Activated naive CD4-positive, alpha-beta T cell treated with anti-CD3 and anti-CD28 coated beads for 36 hours (primary cell): ENCODE measurements around the gene WNK2. TPM values are rescaled to one million over a fixed set of nuclear protein-coding genes. Genes with fewer than 3 reads are reported as not detected.
"Not testable (repeated sequence)": the region's sequence is repeated elsewhere in the genome, so short reads cannot be mapped to it uniquely, and the experiment has no call there.

ENCODE experiments used
- CTCF ChIA-PET: fragments of 350-600 bp; sonication (Branson Sonifier 250); formaldehyde crosslinking; loops from one replicate; lab custom pipeline; 2021; ENCODE audit warnings: antibody characterized with exemption; lab: Charles Lee
- DNase-seq: peaks from one replicate; pipeline ENCODE4 v3.0.0-alpha.2; 2020
- H3K27ac Mint-ChIP-seq: one replicate; pipeline ENCODE4 v1.8.0; 2021; ENCODE audit warnings: mild to moderate bottlenecking, mixed read lengths
- H3K27me3 Mint-ChIP-seq: one replicate; pipeline ENCODE4 v1.8.0; 2021; ENCODE audit warnings: low read depth, mixed read lengths
- H3K36me3 Mint-ChIP-seq: one replicate; pipeline ENCODE4 v1.8.0; 2021; ENCODE audit warnings: low read depth, mixed read lengths
- H3K4me1 Mint-ChIP-seq: one replicate; pipeline ENCODE4 v1.8.0; 2021; ENCODE audit warnings: low read depth, mixed read lengths
- H3K4me3 Mint-ChIP-seq: one replicate; pipeline ENCODE4 v1.8.0; 2021; ENCODE audit warnings: mild to moderate bottlenecking, moderate library complexity, mixed read lengths
- H3K9me3 Mint-ChIP-seq: one replicate; pipeline ENCODE4 v1.8.0; 2021; ENCODE audit warnings: mixed read lengths
- intact Hi-C: fragments of 100-400 bp; cut with micrococcal nuclease; formaldehyde crosslinking; loops from one replicate; pipeline ENCODE4 v1.15.1; 2023
- total RNA-seq, 2 experiments: library from RNA; stranded (reverse); gene quantifications; one replicate each; pipeline ENCODE4 v1.2.3, GENCODE V29; 2021

The WNK2 gene
- total RNA-seq, 2 experiments from 2014 or later, result 5.2 to 5.8 TPM

DNA sequence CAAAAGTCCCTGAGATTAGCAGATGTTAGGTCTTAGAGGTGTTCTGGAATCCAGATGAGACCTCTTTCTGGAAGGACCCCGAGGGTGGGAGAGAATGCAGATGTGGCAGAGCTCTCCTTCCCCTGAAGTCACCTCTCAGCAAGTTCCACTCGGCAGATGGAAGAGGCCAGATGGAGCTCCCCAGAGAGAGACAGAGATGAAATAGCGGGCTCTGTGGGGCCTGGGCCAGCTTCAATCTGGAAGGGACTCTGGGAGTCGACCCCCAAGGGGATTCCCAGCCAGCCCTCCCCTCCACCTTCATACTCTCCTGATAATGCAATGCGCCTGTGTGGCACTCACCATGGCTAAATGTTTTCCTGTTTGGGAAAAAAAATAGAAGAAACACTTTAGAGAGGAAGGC lies 60.2 kb downstream of the WNK2 start:
- H3K36me3 Mint-ChIP-seq, result no peaks in the 10 kb centered on the region

DNA sequence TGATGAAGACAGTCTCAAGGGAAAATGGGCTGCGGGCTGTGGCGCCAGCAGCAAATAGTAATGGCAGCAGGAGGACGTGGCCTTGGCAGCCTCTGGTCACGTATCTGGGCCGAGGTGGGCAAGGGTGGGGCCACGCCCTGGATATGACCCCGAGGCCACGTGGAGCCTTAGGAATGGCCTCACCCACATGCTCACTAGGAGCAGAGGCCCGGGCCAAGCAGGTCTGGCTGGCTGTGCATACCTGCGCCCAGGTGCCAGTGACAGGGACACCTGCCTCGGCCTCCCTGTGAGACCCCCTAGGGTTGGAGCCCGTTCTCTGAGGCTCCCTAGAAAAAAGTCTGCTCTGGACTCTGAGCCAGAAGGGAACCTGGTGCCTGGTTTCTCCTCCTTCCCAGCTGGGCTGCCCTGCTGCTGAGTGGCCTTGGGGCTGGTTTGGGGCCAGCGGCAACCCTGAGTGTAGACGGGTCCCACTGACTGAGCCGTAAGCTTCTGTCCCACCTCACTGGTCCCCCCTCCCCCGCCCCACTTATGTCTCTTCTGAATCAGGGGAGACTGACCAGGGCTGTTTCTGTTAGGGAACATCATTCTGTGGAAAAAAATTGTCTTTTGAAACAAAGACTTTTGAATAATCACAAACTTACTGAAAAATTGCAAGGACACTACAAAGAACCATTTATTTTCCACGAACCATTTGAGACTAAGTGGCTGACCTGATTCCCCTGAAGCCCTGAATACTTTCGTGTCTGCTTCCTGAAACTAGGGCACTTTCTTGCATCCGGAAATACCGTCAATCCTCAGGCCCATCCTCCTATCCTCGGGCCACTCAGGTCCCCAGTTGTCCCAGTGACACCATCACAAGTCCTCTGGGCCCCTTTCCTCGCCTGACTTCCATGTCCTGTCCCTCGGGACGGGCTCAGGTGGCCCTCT lies 60.8 kb downstream of the WNK2 start:
- intact Hi-C loops, result no loop called here
- no peaks in the 10 kb centered on the region for H3K36me3 Mint-ChIP-seq
- H3K4me1 Mint-ChIP-seq, result no peaks in the 10 kb centered on the region
- no peak overlapping the region for H3K4me3 Mint-ChIP-seq
- CTCF ChIA-PET, result no interaction called here
- H3K9me3 Mint-ChIP-seq, result no peaks in the 10 kb centered on the region
- H3K27me3 Mint-ChIP-seq, result no peaks in the 10 kb centered on the region
- no peak for DNase-seq
- H3K27ac Mint-ChIP-seq, result no peak overlapping the region

More for the DNA sequence above, 60.2 kb downstream of the WNK2 start:
- CTCF ChIA-PET, result no interaction called here
- H3K9me3 Mint-ChIP-seq, result no peaks in the 10 kb centered on the region
- H3K4me3 Mint-ChIP-seq, result no peak overlapping the region
- H3K27me3 Mint-ChIP-seq, result no peaks in the 10 kb centered on the region
- H3K27ac Mint-ChIP-seq, result no peak overlapping the region
- intact Hi-C loops, result no loop called here
- no peaks in the 10 kb centered on the region for H3K4me1 Mint-ChIP-seq
- DNase-seq, result no peak

DNA sequence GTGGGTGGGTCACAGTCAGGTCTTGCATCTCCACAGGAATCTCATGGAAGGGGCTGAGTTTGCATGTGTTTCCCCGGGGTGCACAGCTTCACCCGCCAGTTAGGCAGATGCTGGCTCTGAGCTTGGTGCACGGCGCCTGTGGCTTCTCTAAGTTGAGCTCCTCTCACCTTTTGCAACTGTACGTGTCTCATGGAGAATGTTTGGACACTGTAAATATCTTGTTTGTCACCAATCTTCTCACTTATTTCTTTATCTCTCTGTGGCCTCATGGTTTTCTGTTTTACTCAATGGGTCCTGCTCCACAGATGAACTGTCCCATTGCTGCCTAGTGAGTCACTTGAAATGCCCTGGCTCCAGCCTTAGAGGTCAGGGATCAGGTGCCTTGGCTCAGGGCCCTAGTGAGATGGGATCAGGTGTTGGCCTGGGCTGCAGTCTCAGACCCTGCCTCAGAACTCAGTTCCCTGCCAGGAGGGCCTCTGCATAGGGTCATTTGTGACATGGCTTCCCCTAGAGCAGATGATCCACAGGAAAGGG lies 61.6 kb downstream of the WNK2 start:
- CTCF ChIA-PET, result no interaction called here
- Mint-ChIP-seq H3K4me1 (no peaks in the 10 kb centered on the region), H3K27me3 (no peaks in the 10 kb centered on the region), H3K4me3 (no peak overlapping the region), H3K27ac (no peak overlapping the region), H3K36me3 (no peaks in the 10 kb centered on the region), H3K9me3 (no peaks in the 10 kb centered on the region)
- no peak for DNase-seq
- intact Hi-C loops, result no loop called here

DNA sequence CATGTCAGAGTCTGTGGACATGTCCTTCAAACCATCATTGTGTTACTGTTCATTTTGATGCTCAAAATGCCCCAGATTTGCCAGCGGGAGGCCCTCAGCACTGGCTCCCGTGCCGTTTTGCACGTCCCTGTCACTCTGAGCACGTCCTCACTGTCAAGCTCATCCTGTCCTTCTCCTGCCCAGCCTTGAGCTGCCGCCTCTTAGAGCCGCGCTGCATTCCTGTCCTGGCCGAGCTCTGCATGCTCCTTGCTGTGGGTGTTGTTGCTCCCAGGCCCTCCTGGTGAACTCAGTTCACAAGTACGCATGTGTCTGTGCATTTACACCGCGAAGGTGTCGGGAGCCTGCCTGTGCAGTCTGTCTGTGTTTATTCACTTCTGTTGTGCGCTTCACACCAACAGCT lies 62.2 kb downstream of the WNK2 start:
- Mint-ChIP-seq H3K4me1 (no peaks in the 10 kb centered on the region), H3K4me3 (no peak overlapping the region), H3K27me3 (no peaks in the 10 kb centered on the region), H3K27ac (no peak overlapping the region), H3K9me3 (no peaks in the 10 kb centered on the region), H3K36me3 (no peaks in the 10 kb centered on the region)
- DNase-seq, result no peak
- intact Hi-C loops, result no loop called here
- CTCF ChIA-PET, result no interaction called here

DNA sequence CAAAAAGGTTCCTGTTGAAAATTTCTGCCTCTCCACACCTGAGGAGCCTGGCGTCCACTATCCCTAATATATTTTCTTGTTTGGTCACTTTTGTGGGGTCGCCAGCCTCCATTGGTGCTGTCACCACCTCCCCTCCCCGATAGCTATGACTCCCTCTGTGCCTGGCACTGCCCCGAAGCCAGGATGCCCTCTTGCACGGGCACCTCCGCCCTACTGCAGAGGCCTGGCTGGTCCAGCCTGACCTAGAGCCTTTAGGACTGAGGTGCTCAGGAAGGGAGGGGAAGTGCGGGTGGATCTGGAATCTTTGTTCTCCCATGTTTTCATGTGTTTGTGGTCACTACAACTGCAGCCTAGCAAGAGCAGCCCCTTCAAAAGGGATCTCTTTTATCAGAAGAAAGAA lies 62.6 kb downstream of the WNK2 start:
- Mint-ChIP-seq H3K27ac (no peak overlapping the region), H3K27me3 (no peaks in the 10 kb centered on the region), H3K36me3 (no peaks in the 10 kb centered on the region), H3K4me1 (no peaks in the 10 kb centered on the region), H3K9me3 (no peaks in the 10 kb centered on the region), H3K4me3 (no peak overlapping the region)
- intact Hi-C loops, result no loop called here
- no peak for DNase-seq
- CTCF ChIA-PET, result no interaction called here

DNA sequence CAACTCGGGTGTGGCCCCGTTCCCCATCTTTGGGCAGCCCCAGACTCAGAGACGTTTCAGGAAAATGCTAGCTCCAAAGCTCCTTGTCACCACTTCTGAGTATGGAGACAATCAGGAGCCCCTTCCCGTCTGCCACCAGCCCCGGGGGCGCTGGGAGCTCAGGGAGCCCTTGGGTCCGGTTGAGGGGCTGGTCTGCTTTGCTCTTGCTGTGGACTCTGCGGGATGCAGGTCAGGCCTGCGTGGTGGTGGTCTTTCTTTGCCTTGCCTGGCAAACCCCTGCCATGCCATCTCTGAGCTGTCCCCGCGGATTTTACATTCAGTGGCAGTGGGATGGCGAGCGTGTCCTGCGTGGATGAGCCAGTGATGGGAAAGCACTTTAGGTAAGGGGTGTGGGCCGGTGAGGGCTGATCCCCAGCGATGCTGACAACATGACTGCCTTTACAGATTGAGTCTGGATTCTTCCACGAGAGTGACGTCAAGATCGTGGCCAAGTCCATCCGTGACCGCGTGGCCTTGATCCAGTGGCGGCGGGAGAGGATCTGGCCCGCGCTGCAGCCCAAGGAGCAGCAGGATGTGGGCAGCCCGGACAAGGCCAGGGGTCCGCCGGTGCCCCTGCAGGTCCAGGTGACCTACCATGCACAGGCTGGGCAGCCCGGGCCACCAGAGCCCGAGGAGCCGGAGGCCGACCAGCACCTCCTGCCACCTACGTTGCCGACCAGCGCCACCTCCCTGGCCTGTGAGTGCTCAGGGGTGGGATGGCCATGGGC lies 63.3 kb downstream of the WNK2 start:
- Mint-ChIP-seq H3K4me1 (no peaks in the 10 kb centered on the region), H3K4me3 (no peak overlapping the region), H3K27me3 (no peaks in the 10 kb centered on the region), H3K27ac (no peak overlapping the region), H3K9me3 (no peaks in the 10 kb centered on the region), H3K36me3 (no peaks in the 10 kb centered on the region)
- CTCF ChIA-PET, result no interaction called here
- intact Hi-C loops, result no loop called here
- no peak for DNase-seq

DNA sequence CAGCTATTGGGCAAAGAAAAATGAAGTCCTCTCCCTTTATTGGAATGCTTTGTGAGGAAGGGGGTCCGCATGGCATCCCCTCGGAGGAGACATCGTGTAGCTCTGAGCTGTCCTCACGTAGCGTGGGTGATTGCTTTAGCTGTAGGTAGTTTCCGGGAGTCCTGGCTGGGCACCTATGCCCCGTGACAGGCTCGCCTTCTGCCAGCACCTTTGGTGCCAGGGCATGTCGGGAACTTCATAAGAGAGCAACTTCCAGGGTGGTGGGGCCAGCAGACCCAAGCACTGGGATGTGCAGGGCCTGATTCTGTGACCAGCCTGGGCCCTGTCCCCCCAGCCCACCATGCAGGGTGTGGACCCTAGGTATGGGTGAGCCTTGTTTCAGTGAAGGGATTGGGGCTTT lies 64.0 kb downstream of the WNK2 start:
- Mint-ChIP-seq H3K27ac (no peak overlapping the region), H3K27me3 (no peaks in the 10 kb centered on the region), H3K36me3 (no peaks in the 10 kb centered on the region), H3K9me3 (no peaks in the 10 kb centered on the region), H3K4me1 (no peaks in the 10 kb centered on the region), H3K4me3 (no peak overlapping the region)
- DNase-seq, result no peak
- CTCF ChIA-PET, result no interaction called here
- intact Hi-C loops, result no loop called here

DNA sequence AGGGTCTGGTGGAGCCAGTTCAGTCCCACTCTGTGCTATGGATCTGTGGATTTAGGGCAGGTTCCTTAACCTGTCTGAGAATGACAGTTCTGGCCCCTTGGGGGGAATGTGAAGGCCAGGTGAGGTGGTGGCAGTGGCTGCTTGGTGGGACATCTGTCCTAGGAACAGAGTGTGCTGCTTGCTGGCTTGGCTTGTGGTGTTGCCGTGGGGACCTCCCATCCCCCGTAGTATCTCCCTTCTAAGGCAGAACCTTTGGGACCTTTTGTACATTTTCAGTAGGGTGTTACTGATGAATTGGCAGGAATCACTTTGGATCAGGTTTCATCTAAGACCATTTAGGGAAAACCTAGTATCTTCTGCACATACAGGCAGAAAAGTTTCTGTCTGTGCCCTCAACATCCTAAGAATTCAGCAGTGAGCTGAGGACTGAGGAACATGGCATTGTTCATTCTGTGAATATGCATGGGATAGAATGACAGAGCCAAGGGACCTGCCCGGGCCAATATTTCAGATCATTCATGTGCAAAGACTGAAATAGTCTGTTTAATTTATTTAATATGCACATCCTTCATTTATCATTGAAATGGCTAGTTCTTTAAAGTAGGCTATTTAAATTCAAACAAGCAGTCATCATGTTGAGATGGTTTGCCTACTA lies 64.6 kb downstream of the WNK2 start:
- CTCF ChIA-PET, result interaction anchor here (0.7 kb wide), 1 partner anchor 73 kb away, joined by 4 read pairs; no protein-coding TSS in a partner anchor
- Mint-ChIP-seq H3K4me1 (no peaks in the 10 kb centered on the region), H3K9me3 (no peaks in the 10 kb centered on the region), H3K27ac (no peak overlapping the region), H3K36me3 (no peaks in the 10 kb centered on the region), H3K4me3 (no peak overlapping the region), H3K27me3 (no peaks in the 10 kb centered on the region)
- intact Hi-C loops, result no loop called here
- no peak for DNase-seq

DNA sequence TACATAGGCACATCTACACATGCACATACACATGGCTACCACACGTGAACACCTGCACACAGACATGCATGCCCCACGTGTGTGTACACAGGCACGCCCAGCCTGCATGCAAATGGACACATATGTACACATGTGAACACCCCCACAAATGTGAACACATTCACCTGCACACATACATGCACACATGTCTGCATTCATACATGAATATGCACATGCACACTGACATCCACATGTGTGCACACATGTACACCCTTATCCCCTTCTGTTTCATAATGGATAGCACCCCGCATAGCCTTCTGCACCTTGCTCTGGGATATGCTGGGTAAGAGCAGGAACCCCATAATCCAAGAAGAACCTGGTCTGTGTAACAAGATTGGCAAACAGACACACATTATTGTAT lies 66.2 kb downstream of the WNK2 start:
- H3K27ac Mint-ChIP-seq, result no peak overlapping the region
- intact Hi-C loops, result no loop called here
- no peaks in the 10 kb centered on the region for H3K9me3 Mint-ChIP-seq
- H3K27me3 Mint-ChIP-seq, result no peaks in the 10 kb centered on the region
- no peaks in the 10 kb centered on the region for H3K36me3 Mint-ChIP-seq
- no peak for DNase-seq
- no peak overlapping the region for H3K4me3 Mint-ChIP-seq
- CTCF ChIA-PET, result no interaction called here
- no peaks in the 10 kb centered on the region for H3K4me1 Mint-ChIP-seq

DNA sequence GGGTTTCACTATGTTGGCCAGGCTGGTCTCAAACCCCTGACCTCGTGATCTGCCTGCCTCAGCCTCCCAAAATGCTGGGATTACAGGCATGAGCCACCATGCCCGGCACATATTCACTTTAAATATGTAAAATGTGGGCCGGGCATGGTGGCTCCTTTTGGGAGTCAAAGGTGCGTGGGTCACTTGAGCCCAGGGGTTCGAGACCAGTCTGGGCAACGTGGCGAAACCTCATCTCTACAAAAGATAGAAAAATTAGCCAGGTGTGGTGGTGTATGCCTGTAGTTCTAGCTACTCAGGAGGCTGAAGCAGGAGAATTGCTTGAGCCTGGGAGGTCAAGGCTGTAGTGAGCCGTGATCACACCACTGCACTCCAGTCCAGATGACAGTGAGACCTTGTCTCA lies 67.4 kb downstream of the WNK2 start:
- DNase-seq, H3K4me1 Mint-ChIP-seq, H3K36me3 Mint-ChIP-seq, H3K27ac Mint-ChIP-seq, H3K27me3 Mint-ChIP-seq, H3K9me3 Mint-ChIP-seq, H3K4me3 Mint-ChIP-seq, CTCF ChIA-PET, intact Hi-C loops: not testable (repeated sequence)

DNA sequence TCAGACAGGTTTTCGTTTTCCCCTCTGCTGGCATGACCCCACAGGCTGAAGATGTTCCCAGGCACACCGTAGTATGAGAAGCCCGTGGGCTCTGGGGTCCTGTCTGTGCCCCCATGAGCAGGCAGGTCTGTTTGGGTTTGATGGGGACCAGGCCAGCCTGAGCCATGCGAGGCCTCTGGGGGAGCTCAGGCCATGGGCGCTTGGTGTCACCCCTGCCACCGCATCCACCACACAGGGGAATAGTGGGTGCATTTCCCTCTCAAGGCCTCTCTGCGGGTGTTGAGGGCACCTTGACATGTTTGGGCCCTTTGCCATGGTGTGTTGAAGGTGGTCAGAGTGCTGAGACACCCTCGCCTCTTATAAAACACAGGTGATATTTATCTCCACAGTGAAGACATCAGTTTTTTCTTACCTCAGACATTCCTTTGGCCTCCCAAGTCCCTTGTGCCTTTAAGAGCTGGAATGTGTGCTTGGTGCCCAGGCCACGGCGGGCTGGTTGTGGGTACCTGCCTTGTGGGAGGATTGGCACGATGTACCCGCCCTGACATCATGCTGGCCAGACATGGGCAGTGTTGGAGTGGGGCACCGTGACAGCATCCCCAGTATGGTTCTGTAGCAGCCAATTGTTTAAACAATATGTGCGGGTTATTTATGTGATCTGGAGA lies 68.3 kb downstream of the WNK2 start:
- Mint-ChIP-seq H3K27me3 (no peaks in the 10 kb centered on the region), H3K36me3 (no peaks in the 10 kb centered on the region), H3K4me1 (no peaks in the 10 kb centered on the region), H3K27ac (no peak overlapping the region), H3K4me3 (no peak overlapping the region), H3K9me3 (no peaks in the 10 kb centered on the region)
- CTCF ChIA-PET, result no interaction called here
- no peak for DNase-seq
- intact Hi-C loops, result no loop called here
